IMR-90 (cell line): Measurements from ENCODE around the gene KCNMA1. TPM values are rescaled to one million over a fixed set of nuclear protein-coding genes. Genes with fewer than 3 reads are reported as not detected.

ENCODE experiments used
- ATAC-seq: fragments of 200-7000 bp; cut with Tn5 transposase; 2 replicates; pipeline ENCODE4 v1.9.1; 2020; ENCODE audit warnings: low read depth, mild to moderate bottlenecking, moderate library complexity
- BruUV-seq: library from RNA; stranded (reverse); fragments of 400-500 nt; replicated peaks from 2 replicates; lab custom pipeline; 2021; lab: Mats Ljungman, UMichigan
- CTCF ChIA-PET: fragments of 300-600 bp; formaldehyde crosslinking; extraction: SDS; loops from one replicate; lab custom pipeline; 2021; ENCODE audit warnings: antibody characterized with exemption; lab: Yijun Ruan, JAX
- POLR2A ChIA-PET: fragments of 300-600 bp; sonication (Branson Sonifier 250); formaldehyde crosslinking; loops from one replicate; lab custom pipeline; 2022; ENCODE audit warnings: antibody characterized with exemption; ENCODE audit not compliant: unreplicated experiment; lab: Charles Lee
- DNase-seq: peaks from one replicate; pipeline ENCODE4 v3.0.0; 2013
- H2AFZ ChIP-seq: replicated peaks from 2 replicates; pipeline ENCODE3; 2013; ENCODE audit warnings: low read length, mild to moderate bottlenecking; ENCODE audit not compliant: poor library complexity
- H2AK5ac ChIP-seq: 2 replicates; pipeline ENCODE4 v1.6.1; 2013; ENCODE audit warnings: low read depth, low read length, inconsistent platforms
- H2AK9ac ChIP-seq: replicated peaks from 2 replicates; pipeline ENCODE3; 2013; ENCODE audit warnings: mild to moderate bottlenecking, low read depth, low read length, moderate library complexity; ENCODE audit not compliant: poor library complexity
- H2BK120ac ChIP-seq: 2 replicates; pipeline ENCODE4 v1.6.1; 2013; ENCODE audit warnings: low read depth, low read length, inconsistent platforms
- H2BK15ac ChIP-seq: 3 replicates; pipeline ENCODE4 v1.6.1; 2013; ENCODE audit warnings: low read depth, low read length, inconsistent platforms
- H2BK20ac ChIP-seq: 2 replicates; pipeline ENCODE4 v1.6.1; 2013; ENCODE audit warnings: low read depth, mild to moderate bottlenecking, inconsistent platforms, low read length, moderate library complexity
- H2BK5ac ChIP-seq: 2 replicates; pipeline ENCODE4 v1.6.1; 2013; ENCODE audit warnings: mild to moderate bottlenecking, low read depth, low read length, inconsistent platforms; ENCODE audit not compliant: poor library complexity, severe bottlenecking
- H3K14ac ChIP-seq: replicated peaks from 2 replicates; pipeline ENCODE4 v1.6.1; 2013; ENCODE audit warnings: low read depth, low read length, inconsistent platforms
- H3K18ac ChIP-seq: 2 replicates; pipeline ENCODE4 v1.6.1; 2013; ENCODE audit warnings: low read depth, low read length, control low read depth
- H3K23ac ChIP-seq: 2 replicates; pipeline ENCODE4 v1.6.1; 2013; ENCODE audit warnings: low read depth, low read length, inconsistent platforms
- H3K27ac ChIP-seq: 2 replicates; pipeline ENCODE4 v1.5.1; 2013; ENCODE audit warnings: mild to moderate bottlenecking, control low read depth, low read length; ENCODE audit not compliant: insufficient read depth
- H3K27me3 ChIP-seq: 2 replicates; pipeline ENCODE4 v1.6.1; 2013; ENCODE audit warnings: low read length; ENCODE audit not compliant: control insufficient read depth, insufficient read depth
- H3K36me3 ChIP-seq: 2 replicates; pipeline ENCODE4 v1.6.1; 2013; ENCODE audit warnings: low read length, mixed read lengths; ENCODE audit not compliant: control insufficient read depth, insufficient read depth
- H3K4ac ChIP-seq: 2 replicates; pipeline ENCODE4 v1.6.1; 2013; ENCODE audit warnings: low read depth, low read length, inconsistent platforms
- H3K4me1 ChIP-seq: 2 replicates; pipeline ENCODE4 v1.6.1; 2013; ENCODE audit warnings: low read length, mixed read lengths; ENCODE audit not compliant: control insufficient read depth, insufficient read depth
- H3K4me2 ChIP-seq: 2 replicates; pipeline ENCODE4 v1.6.1; 2013; ENCODE audit warnings: low read depth, mild to moderate bottlenecking, control low read depth, low read length, moderate library complexity
- H3K4me3 ChIP-seq: 2 replicates; pipeline ENCODE4 v1.5.1; 2013; ENCODE audit warnings: low read depth, mild to moderate bottlenecking, control low read depth, low read length, moderate library complexity; ENCODE audit not compliant: insufficient read depth
- H3K56ac ChIP-seq: 2 replicates; pipeline ENCODE4 v1.6.1; 2013; ENCODE audit warnings: low read length, inconsistent platforms; ENCODE audit not compliant: insufficient read depth; ENCODE audit errors: extremely low read depth
- H3K79me1 ChIP-seq, 2 experiments: 2 replicates each; pipeline ENCODE4 v1.6.1; 2013; ENCODE audit warnings: low read length in 2 of 2, inconsistent platforms in 1 of 2, low read depth in 1 of 2
- H3K9ac ChIP-seq: 2 replicates; pipeline ENCODE4 v1.6.1; 2013; ENCODE audit warnings: low read depth, low read length, control low read depth
- H3K9me1 ChIP-seq: 2 replicates; pipeline ENCODE4 v1.6.1; 2013; ENCODE audit warnings: low read length, inconsistent platforms; ENCODE audit not compliant: insufficient read depth
- H3K9me3 ChIP-seq: 2 replicates; pipeline ENCODE4 v1.6.1; 2013; ENCODE audit warnings: low read length; ENCODE audit not compliant: control insufficient read depth, insufficient read depth
- H4K20me1 ChIP-seq: 2 replicates; pipeline ENCODE4 v1.6.1; 2013; ENCODE audit warnings: low read length, inconsistent platforms; ENCODE audit not compliant: insufficient read depth
- H4K5ac ChIP-seq: 2 replicates; pipeline ENCODE4 v1.6.1; 2013; ENCODE audit warnings: mild to moderate bottlenecking, low read depth, low read length, control low read depth
- H4K8ac ChIP-seq, 2 experiments: 2 replicates each; pipeline ENCODE4 v1.6.1; 2013; ENCODE audit warnings: low read depth in 2 of 2, low read length in 2 of 2, control low read depth in 1 of 2, inconsistent platforms in 1 of 2
- H4K91ac ChIP-seq: 2 replicates; pipeline ENCODE4 v1.6.1; 2013; ENCODE audit warnings: low read depth, low read length, inconsistent platforms; ENCODE audit not compliant: insufficient read depth
- BHLHE40 ChIP-seq: fragments of 150-350 bp; IDR thresholded peaks from 2 replicates; pipeline ENCODE4 v1.6.1; 2016; ENCODE audit warnings: mild to moderate bottlenecking, low read depth, low read length
- CEBPB ChIP-seq: IDR thresholded peaks from 2 replicates; pipeline ENCODE4 v1.6.1; 2012; ENCODE audit warnings: low read depth, low read length, improper control_type of control experiment
- CHD1 ChIP-seq: IDR thresholded peaks from 2 replicates; pipeline ENCODE4 v1.6.1; 2012; ENCODE audit warnings: low read depth, low read length, improper control_type of control experiment
- FOS ChIP-seq: fragments of 150-350 bp; IDR thresholded peaks from 2 replicates; pipeline ENCODE4 v1.6.1; 2016; ENCODE audit warnings: low read depth, low read length
- MAFK ChIP-seq: IDR thresholded peaks from 2 replicates; pipeline ENCODE4 v1.6.1; 2012; ENCODE audit warnings: low read depth, low read length, improper control_type of control experiment
- MAZ ChIP-seq: IDR thresholded peaks from 2 replicates; pipeline ENCODE4 v1.6.1; 2012; ENCODE audit warnings: low read depth, mild to moderate bottlenecking, low read length, improper control_type of control experiment, moderate library complexity, borderline replicate concordance
- MXI1 ChIP-seq: IDR thresholded peaks from 2 replicates; pipeline ENCODE4 v1.6.1; 2012; ENCODE audit warnings: low read depth, mild to moderate bottlenecking, low read length, moderate library complexity, borderline replicate concordance
- NFE2L2 ChIP-seq: fragments of 150-350 bp; IDR thresholded peaks from 2 replicates; pipeline ENCODE4 v1.6.1; 2016; ENCODE audit warnings: low read depth, mild to moderate bottlenecking, low read length
- POLR2A ChIP-seq: IDR thresholded peaks from 2 replicates; pipeline ENCODE4 v1.6.1; 2012; ENCODE audit warnings: mild to moderate bottlenecking, low read depth, low read length
- RAD21 ChIP-seq: IDR thresholded peaks from 2 replicates; pipeline ENCODE4 v1.6.1; 2012; ENCODE audit warnings: low read length, improper control_type of control experiment
- RCOR1 ChIP-seq: IDR thresholded peaks from 2 replicates; pipeline ENCODE4 v1.6.1; 2012; ENCODE audit warnings: mild to moderate bottlenecking, low read length, improper control_type of control experiment; ENCODE audit not compliant: insufficient replicate concordance
- RFX5 ChIP-seq: IDR thresholded peaks from 2 replicates; pipeline ENCODE4 v1.8.0; 2012; ENCODE audit warnings: low read depth, mild to moderate bottlenecking, low read length, moderate library complexity
- SMC3 ChIP-seq: fragments of 150-350 bp; IDR thresholded peaks from 2 replicates; pipeline ENCODE4 v1.6.1; 2016; ENCODE audit warnings: low read depth, mild to moderate bottlenecking, antibody characterized with exemption, low read length, moderate library complexity
- WGBS, 2 experiments: methylation state at CpG; one replicate each; pipeline versions ENCODE4 v1.1.5 to v1.1.7; 2013; ENCODE audit warnings: missing lambda C conversion rate in 2 of 2; ENCODE audit not compliant: insufficient read length in 1 of 2; ENCODE audit errors: extremely low coverage in 2 of 2; 5-methylcytosine and 5-hydroxymethylcytosine counted together
- dilution Hi-C: fragments of 300-500 bp; cut with HindIII; formaldehyde crosslinking; loops from one replicate; pipeline ENCODE4 v1.14.3; 2018; ENCODE audit warnings: low sequenced_read_pairs; ENCODE audit not compliant: unreplicated experiment
- in situ Hi-C: fragments of 300-500 bp; cut with MboI; formaldehyde crosslinking; loops from 3 replicates; pipeline ENCODE4 v1.14.3; 2019; ENCODE audit warnings: low sequenced_read_pairs, inconsistent platforms, mixed read lengths
- intact Hi-C: fragments of 100-400 bp; cut with micrococcal nuclease; formaldehyde crosslinking; loops from 2 replicates; pipeline ENCODE4 v1.10.0; 2022
- polyA plus RNA-seq, 3 experiments: library from polyadenylated mRNA; depleted of rRNA; stranded (reverse); fragments of >200 nt; gene quantifications; 2 replicates each; pipeline ENCODE4 v1.2.3, GENCODE V29; 2012; ENCODE audit warnings: low replicate concordance in 1 of 3
- total RNA-seq: library from RNA; depleted of rRNA; stranded (reverse); fragments of >200 nt; gene quantifications from 2 replicates; pipeline ENCODE4 v1.2.3, GENCODE V29; 2012
- TF ChIP-seq, protein P1 (sequence below): fragments of 150-350 bp; IDR thresholded peaks from 2 replicates; pipeline ENCODE4 v1.6.1; 2016; ENCODE audit warnings: low read depth, mild to moderate bottlenecking, low read length, moderate library complexity, borderline replicate concordance
- TF ChIP-seq, protein P2 (sequence below): conservative IDR thresholded peaks from 2 replicates; pipeline ENCODE4 v1.5.1; 2012; ENCODE audit warnings: mild to moderate bottlenecking, low read depth, low read length, improper control_type of control experiment

Gene KCNMA1
- total and polyA plus RNA-seq, 2 of the 4 experiments (the other 2 are of a cell fraction): 25.6 to 29.6 TPM

DNA sequence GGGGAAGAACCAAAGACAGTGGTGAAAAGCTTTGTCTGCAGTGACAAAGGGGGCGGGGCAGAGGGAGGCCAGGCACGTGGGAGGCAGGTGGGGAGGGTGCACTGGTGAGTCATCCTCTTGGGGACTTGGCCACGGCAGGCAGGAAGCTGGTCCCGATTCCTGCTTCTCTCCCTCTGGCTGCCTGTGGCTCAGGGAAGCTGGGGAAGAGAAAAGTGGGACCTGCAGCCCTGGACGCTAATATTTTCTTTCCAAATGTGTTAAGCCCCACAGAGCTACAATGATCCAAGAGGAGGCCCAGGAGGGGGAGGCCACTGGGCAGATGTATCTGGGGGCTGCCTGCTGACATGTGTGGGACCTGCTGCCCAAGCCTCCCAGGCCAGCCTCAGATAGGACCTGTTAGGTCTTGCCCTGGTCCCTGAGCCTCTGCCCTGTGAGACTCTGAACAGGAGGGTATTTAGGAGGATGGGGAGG lies 231.8 kb downstream of the KCNMA1 start:
- Histone ChIP-seq H3K4ac (peak overlapping the region; percentile 86), H2AK5ac (peak overlapping the region; percentile 90), H3K9ac (peak overlapping the region; percentile 18; the same call in 1 of the 2 replicates), H2AFZ (peak overlapping the region; percentile 80), H2BK120ac (peak overlapping the region; percentile 87), H2BK5ac (peak overlapping the region; percentile 50), H2BK15ac (peak overlapping the region; percentile 72; the same call in 1 of the 3 replicates), H3K56ac (no peak overlapping the region), H4K8ac (peak overlapping the region; percentile 50 to 73; a peak in 3 of 4 replicates), H3K18ac (no peak overlapping the region), H3K27me3 (no peaks in the 10 kb centered on the region), H3K23ac (peak overlapping the region; percentile 31), H3K9me3 (no peaks in the 10 kb centered on the region), H4K20me1 (no peaks in the 10 kb centered on the region), H4K5ac (peak overlapping the region; percentile 27), H3K4me2 (no peak overlapping the region), H3K4me1 (peaks cover 15% of the 10 kb centered on the region), H2AK9ac (peak overlapping the region; percentile 82), H3K14ac (peak overlapping the region; percentile 77), H3K36me3 (no peaks in the 10 kb centered on the region), H3K9me1 (peaks cover 11% of the 10 kb centered on the region), H3K4me3 (no peak overlapping the region), H2BK20ac (peak overlapping the region; percentile 64; the same call in 1 of the 2 replicates), H3K79me1 (no peaks in the 10 kb centered on the region), H3K27ac (peak overlapping the region; percentile 18; the same call in 1 of the 2 replicates), H4K91ac (peak overlapping the region; percentile 83)
- ChIA-PET CTCF (no interaction called here), POLR2A (interaction anchor here (0.5 kb wide), 1 partner anchor 192 kb away, joined by 3 read pairs; no protein-coding TSS in a partner anchor)
- dilution Hi-C loops (no loop called here), in situ Hi-C loops (no loop called here), intact Hi-C loops (no loop called here)
- ATAC-seq (peak; percentile 81), DNase-seq (peak; percentile 80)
- no TSS peak for BruUV-seq
- 7% methylated on average over 3 of the region's 5 CpGs; no CpG with 5 or more reads in 1 of the 2 experiments for WGBS, 2 experiments
- TF ChIP-seq CEBPB (no peak), RFX5 (no peak), FOS (peak; percentile 84), NFE2L2 (no peak), SMC3 (0 out of 2 replicates have a peak, but pooled peaks have one; percentile 5), MAFK (no peak), POLR2A (no peak), MAZ (peak; percentile 76; the same call in 1 of the 2 replicates), MXI1 (peak; percentile 81; the same call in 1 of the 2 replicates), BHLHE40 (peak; percentile 95), RAD21 (no peak), RCOR1 (no peak), CHD1 (no peak)
- TF ChIP-seq, protein P1, sequence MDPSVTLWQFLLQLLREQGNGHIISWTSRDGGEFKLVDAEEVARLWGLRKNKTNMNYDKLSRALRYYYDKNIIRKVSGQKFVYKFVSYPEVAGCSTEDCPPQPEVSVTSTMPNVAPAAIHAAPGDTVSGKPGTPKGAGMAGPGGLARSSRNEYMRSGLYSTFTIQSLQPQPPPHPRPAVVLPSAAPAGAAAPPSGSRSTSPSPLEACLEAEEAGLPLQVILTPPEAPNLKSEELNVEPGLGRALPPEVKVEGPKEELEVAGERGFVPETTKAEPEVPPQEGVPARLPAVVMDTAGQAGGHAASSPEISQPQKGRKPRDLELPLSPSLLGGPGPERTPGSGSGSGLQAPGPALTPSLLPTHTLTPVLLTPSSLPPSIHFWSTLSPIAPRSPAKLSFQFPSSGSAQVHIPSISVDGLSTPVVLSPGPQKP: no peak
- TF ChIP-seq, protein P2, sequence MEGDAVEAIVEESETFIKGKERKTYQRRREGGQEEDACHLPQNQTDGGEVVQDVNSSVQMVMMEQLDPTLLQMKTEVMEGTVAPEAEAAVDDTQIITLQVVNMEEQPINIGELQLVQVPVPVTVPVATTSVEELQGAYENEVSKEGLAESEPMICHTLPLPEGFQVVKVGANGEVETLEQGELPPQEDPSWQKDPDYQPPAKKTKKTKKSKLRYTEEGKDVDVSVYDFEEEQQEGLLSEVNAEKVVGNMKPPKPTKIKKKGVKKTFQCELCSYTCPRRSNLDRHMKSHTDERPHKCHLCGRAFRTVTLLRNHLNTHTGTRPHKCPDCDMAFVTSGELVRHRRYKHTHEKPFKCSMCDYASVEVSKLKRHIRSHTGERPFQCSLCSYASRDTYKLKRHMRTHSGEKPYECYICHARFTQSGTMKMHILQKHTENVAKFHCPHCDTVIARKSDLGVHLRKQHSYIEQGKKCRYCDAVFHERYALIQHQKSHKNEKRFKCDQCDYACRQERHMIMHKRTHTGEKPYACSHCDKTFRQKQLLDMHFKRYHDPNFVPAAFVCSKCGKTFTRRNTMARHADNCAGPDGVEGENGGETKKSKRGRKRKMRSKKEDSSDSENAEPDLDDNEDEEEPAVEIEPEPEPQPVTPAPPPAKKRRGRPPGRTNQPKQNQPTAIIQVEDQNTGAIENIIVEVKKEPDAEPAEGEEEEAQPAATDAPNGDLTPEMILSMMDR: no peak
